GM23338 (cell line): Measurements from ENCODE around the gene SORT1. TPM values are rescaled to one million over a fixed set of nuclear protein-coding genes. Genes with fewer than 3 reads are reported as not detected.

Source experiments
- ATAC-seq: fragments of 200-7000 bp; cut with Tn5 transposase; 3 replicates; pipeline ENCODE4 v1.9.1; 2020
- DNase-seq: peaks from one replicate; pipeline ENCODE4 v3.0.0-alpha.2; 2015; ENCODE audit warnings: low spot score
- H2AFZ ChIP-seq: fragments of 200-600 bp; sonication (generic); 2 replicates; pipeline ENCODE4 v1.8.0; 2016; ENCODE audit warnings: antibody characterized with exemption, mild to moderate bottlenecking, moderate library complexity
- H3F3A ChIP-seq: fragments of 200-600 bp; sonication (generic); replicated peaks from 2 replicates; pipeline ENCODE4 v1.8.0; 2017; ENCODE audit warnings: antibody characterized with exemption, mixed run types, low read depth
- H3K27ac ChIP-seq: fragments of 200-600 bp; sonication (generic); 2 replicates; pipeline ENCODE4 v1.6.1; 2016; ENCODE audit warnings: low read depth
- H3K27me3 ChIP-seq: fragments of 200-600 bp; sonication (generic); 2 replicates; pipeline ENCODE4 v1.8.0; 2016; ENCODE audit warnings: mild to moderate bottlenecking, mixed run types, moderate library complexity; ENCODE audit not compliant: insufficient read depth
- H3K36me3 ChIP-seq: fragments of 200-600 bp; sonication (generic); 2 replicates; pipeline ENCODE4 v1.8.0; 2016; ENCODE audit warnings: mild to moderate bottlenecking; ENCODE audit not compliant: insufficient read depth
- H3K4me1 ChIP-seq: fragments of 200-600 bp; sonication (generic); 2 replicates; pipeline ENCODE4 v1.8.0; 2016; ENCODE audit warnings: mild to moderate bottlenecking, moderate library complexity; ENCODE audit not compliant: insufficient read depth
- H3K4me2 ChIP-seq: fragments of 200-600 bp; sonication (generic); 2 replicates; pipeline ENCODE4 v1.7.1; 2017; ENCODE audit warnings: mixed run types
- H3K4me3 ChIP-seq: fragments of 200-600 bp; sonication (generic); 2 replicates; pipeline ENCODE4 v1.6.1; 2016; ENCODE audit warnings: mixed run types
- H3K79me2 ChIP-seq: fragments of 200-600 bp; sonication (generic); replicated peaks from 2 replicates; pipeline ENCODE4 v1.8.0; 2017; ENCODE audit warnings: mild to moderate bottlenecking; ENCODE audit not compliant: insufficient read depth
- H3K9me2 ChIP-seq: fragments of 200-600 bp; sonication (generic); 2 replicates; pipeline ENCODE4 v1.8.0; 2017; ENCODE audit not compliant: insufficient read depth
- H4K20me1 ChIP-seq: fragments of 200-600 bp; sonication (generic); replicated peaks from 2 replicates; pipeline ENCODE4 v1.8.0; 2017; ENCODE audit warnings: mild to moderate bottlenecking; ENCODE audit not compliant: insufficient read depth
- H3K27ac Mint-ChIP-seq: 2 replicates; pipeline ENCODE4 v1.8.0; 2020; ENCODE audit warnings: inconsistent platforms, mild to moderate bottlenecking, moderate library complexity, mixed read lengths
- H3K27me3 Mint-ChIP-seq: 3 replicates; pipeline ENCODE4 v1.8.0; 2022; ENCODE audit warnings: low read depth, mild to moderate bottlenecking, moderate library complexity, mixed read lengths, inconsistent platforms; ENCODE audit not compliant: insufficient read depth, poor library complexity
- H3K36me3 Mint-ChIP-seq: 3 replicates; pipeline ENCODE4 v1.8.0; 2021; ENCODE audit warnings: low read depth, mild to moderate bottlenecking, inconsistent platforms, moderate library complexity, mixed read lengths
- H3K4me1 Mint-ChIP-seq: 3 replicates; pipeline ENCODE4 v1.8.0; 2020; ENCODE audit warnings: mild to moderate bottlenecking, inconsistent platforms, mixed read lengths
- H3K4me3 Mint-ChIP-seq: 3 replicates; pipeline ENCODE4 v1.8.0; 2021; ENCODE audit warnings: moderate library complexity, mild to moderate bottlenecking, inconsistent platforms, mixed read lengths
- H3K9me3 Mint-ChIP-seq: 3 replicates; pipeline ENCODE4 v1.8.0; 2020; ENCODE audit warnings: moderate library complexity, mild to moderate bottlenecking, inconsistent platforms, mixed read lengths
- CREB1 ChIP-seq: fragments of 250-450 bp; sonication (Bioruptor Pico); IDR thresholded peaks from 2 replicates; pipeline ENCODE4 v1.5.0; 2020; ENCODE audit warnings: low read depth, mild to moderate bottlenecking, moderate library complexity
- EZH2 ChIP-seq: fragments of 200-600 bp; sonication (generic); IDR thresholded peaks from one replicate; pipeline ENCODE4 v1.8.0; 2017; ENCODE audit warnings: antibody characterized with exemption, mild to moderate bottlenecking, low read depth; ENCODE audit not compliant: unreplicated experiment
- POLR2AphosphoS5 ChIP-seq: IDR thresholded peaks from 2 replicates; pipeline ENCODE4 v1.6.1; 2016; ENCODE audit warnings: antibody characterized with exemption, low read depth
- STAT1 ChIP-seq: IDR thresholded peaks from one replicate; pipeline ENCODE4 v1.6.1; 2016; ENCODE audit warnings: antibody characterized with exemption; ENCODE audit not compliant: unreplicated experiment
- ZNF331 ChIP-seq: fragments of 250-450 bp; sonication (Bioruptor Pico); IDR thresholded peaks from 2 replicates; pipeline ENCODE4 v1.5.0; 2020; ENCODE audit warnings: low read depth, mild to moderate bottlenecking, moderate library complexity
- polyA plus RNA-seq: library from polyadenylated mRNA; unstranded; fragments of >200 nt; fragmentation: Nextera tagmentation; extraction: Ambion mirVana; gene quantifications from 2 replicates; pipeline ENCODE4 v1.2.1, GENCODE V29; 2016
- total RNA-seq: library from RNA; depleted of rRNA; stranded (reverse); fragments of >200 nt; shearing (Covaris generic); gene quantifications from 2 replicates; pipeline ENCODE4 v1.2.3, GENCODE V29; 2014
- TF ChIP-seq, protein P1 (sequence below), 2 experiments: fragments of 200-600 bp in 1 of 2; sonication (generic) in 1 of 2; conservative IDR thresholded peaks; 2 replicates each; pipeline versions ENCODE4 v1.5.1 to v1.6.1; 2016 to 2017; ENCODE audit warnings: antibody characterized with exemption in 2 of 2, low read depth in 2 of 2, mild to moderate bottlenecking in 2 of 2, moderate library complexity in 1 of 2
- TF ChIP-seq, protein P2 (sequence below): fragments of 250-450 bp; sonication (Bioruptor Pico); IDR thresholded peaks from 2 replicates; pipeline ENCODE4 v1.5.0; 2020; ENCODE audit warnings: mild to moderate bottlenecking, moderate library complexity
- TF ChIP-seq, protein P3 (sequence below): IDR thresholded peaks from 2 replicates; pipeline ENCODE4 v1.6.1; 2016; ENCODE audit warnings: antibody characterized with exemption
- TF ChIP-seq, protein P4 (sequence below): IDR thresholded peaks from one replicate; pipeline ENCODE4 v1.6.1; 2018; ENCODE audit warnings: antibody characterized with exemption; ENCODE audit not compliant: unreplicated experiment

SORT1 gene
- total and polyA plus RNA-seq, 2 experiments from 2014 or later = 10.9 to 55.4 TPM

DNA sequence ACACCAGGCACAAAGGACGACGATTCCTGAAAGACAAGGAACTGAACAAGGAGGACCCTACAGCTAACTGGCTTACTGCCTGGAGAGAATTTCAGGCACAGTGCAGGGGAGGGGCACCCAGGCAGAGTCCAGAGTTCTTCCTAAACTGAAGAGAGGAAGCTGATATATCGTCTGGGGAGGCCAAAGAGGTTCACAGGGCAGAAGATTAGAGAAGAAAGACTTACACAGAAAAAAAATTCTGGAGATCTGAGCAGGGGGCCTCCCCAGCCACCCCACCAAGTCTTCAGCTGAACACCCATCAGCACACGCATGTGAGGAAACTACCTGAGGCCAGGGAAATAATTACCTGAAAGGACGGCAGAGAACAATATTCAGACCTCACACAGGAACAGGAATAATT lies 24.6 kb downstream of the SORT1 start:
- no peaks in the 10 kb centered on the region for H3K36me3 Mint-ChIP-seq
- H3K9me2 ChIP-seq = no peaks in the 10 kb centered on the region
- no peak overlapping the region for H3K4me3 Mint-ChIP-seq
- no peak overlapping the region for H3K4me3 ChIP-seq
- H4K20me1 ChIP-seq = peaks cover 13% of the 10 kb centered on the region; the same call in 1 of the 2 replicates
- H3K27ac ChIP-seq = peak overlapping the region; percentile 42; the same call in 1 of the 2 replicates
- H3K4me1 Mint-ChIP-seq = peaks cover 25% of the 10 kb centered on the region
- no peaks in the 10 kb centered on the region for H3K9me3 Mint-ChIP-seq
- H3K27me3 ChIP-seq = no peaks in the 10 kb centered on the region
- H3K79me2 ChIP-seq = peaks cover 96% of the 10 kb centered on the region
- DNase-seq = no peak
- H3K27me3 Mint-ChIP-seq = no peaks in the 10 kb centered on the region
- no peak overlapping the region for H3K4me2 ChIP-seq
- H3K27ac Mint-ChIP-seq = peak overlapping the region; percentile 63; the same call in 1 of the 2 replicates
- no peak overlapping the region for H2AFZ ChIP-seq
- no peak for TF ChIP-seq ZNF331 (CRISPR knock-in tag)
- H3K36me3 ChIP-seq = no peaks in the 10 kb centered on the region
- H3F3A ChIP-seq = peaks cover 3% of the 10 kb centered on the region; the same call in 1 of the 2 replicates
- H3K4me1 ChIP-seq = peaks cover 7% of the 10 kb centered on the region; the same call in 1 of the 2 replicates
- ATAC-seq = peak; percentile 30; the same call in 2 of the 3 replicates

DNA sequence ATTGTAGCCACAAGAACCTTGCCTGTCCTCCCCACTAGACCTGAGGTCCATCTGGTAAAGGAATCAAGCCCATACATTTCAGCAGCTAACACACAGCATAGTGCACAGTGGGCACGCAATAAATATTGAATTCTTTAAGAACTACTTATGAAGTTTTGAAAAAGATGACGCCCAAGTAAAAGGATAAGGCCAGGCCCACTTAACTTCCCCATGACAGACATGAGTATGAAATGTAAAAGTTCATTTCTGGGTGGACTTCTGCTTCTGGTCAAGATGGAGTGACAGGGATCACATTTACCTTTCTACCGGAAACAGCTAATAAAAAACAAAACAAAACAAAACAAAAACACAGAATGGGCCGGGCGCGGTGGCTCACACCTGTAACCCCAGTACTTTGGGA lies 25.4 kb downstream of the SORT1 start:
- peaks cover 7% of the 10 kb centered on the region; the same call in 1 of the 2 replicates for H3K4me1 ChIP-seq
- H3K4me3 ChIP-seq = no peak overlapping the region
- H3K9me2 ChIP-seq = no peaks in the 10 kb centered on the region
- ATAC-seq (no peak), DNase-seq (no peak)
- 0 out of 2 replicates have a peak, but pooled peaks cover 3% of the 10 kb centered on the region for H3F3A ChIP-seq
- H3K36me3 ChIP-seq = no peaks in the 10 kb centered on the region
- no peak overlapping the region for H3K4me3 Mint-ChIP-seq
- H4K20me1 ChIP-seq = peaks cover 13% of the 10 kb centered on the region; the same call in 1 of the 2 replicates
- no peak overlapping the region for H3K27ac ChIP-seq
- H2AFZ ChIP-seq = no peak overlapping the region
- no peaks in the 10 kb centered on the region for H3K9me3 Mint-ChIP-seq
- peaks cover 6% of the 10 kb centered on the region for H3K36me3 Mint-ChIP-seq
- no peak overlapping the region for H3K27ac Mint-ChIP-seq
- no peaks in the 10 kb centered on the region for H3K27me3 Mint-ChIP-seq
- peaks cover 87% of the 10 kb centered on the region for H3K79me2 ChIP-seq
- H3K27me3 ChIP-seq = no peaks in the 10 kb centered on the region
- H3K4me2 ChIP-seq = no peak overlapping the region
- H3K4me1 Mint-ChIP-seq = peaks cover 25% of the 10 kb centered on the region
- TF ChIP-seq, protein P1, sequence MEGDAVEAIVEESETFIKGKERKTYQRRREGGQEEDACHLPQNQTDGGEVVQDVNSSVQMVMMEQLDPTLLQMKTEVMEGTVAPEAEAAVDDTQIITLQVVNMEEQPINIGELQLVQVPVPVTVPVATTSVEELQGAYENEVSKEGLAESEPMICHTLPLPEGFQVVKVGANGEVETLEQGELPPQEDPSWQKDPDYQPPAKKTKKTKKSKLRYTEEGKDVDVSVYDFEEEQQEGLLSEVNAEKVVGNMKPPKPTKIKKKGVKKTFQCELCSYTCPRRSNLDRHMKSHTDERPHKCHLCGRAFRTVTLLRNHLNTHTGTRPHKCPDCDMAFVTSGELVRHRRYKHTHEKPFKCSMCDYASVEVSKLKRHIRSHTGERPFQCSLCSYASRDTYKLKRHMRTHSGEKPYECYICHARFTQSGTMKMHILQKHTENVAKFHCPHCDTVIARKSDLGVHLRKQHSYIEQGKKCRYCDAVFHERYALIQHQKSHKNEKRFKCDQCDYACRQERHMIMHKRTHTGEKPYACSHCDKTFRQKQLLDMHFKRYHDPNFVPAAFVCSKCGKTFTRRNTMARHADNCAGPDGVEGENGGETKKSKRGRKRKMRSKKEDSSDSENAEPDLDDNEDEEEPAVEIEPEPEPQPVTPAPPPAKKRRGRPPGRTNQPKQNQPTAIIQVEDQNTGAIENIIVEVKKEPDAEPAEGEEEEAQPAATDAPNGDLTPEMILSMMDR (conservative IDR thresholded peaks at IDR 0.05; ENCODE audit: low read depth in 2 of 2) = no peak
- TF ChIP-seq CREB1 (CRISPR knock-in tag) (no peak), STAT1 (no peak), EZH2 (no peak), POLR2AphosphoS5 (no peak)
- TF ChIP-seq, protein P2, sequence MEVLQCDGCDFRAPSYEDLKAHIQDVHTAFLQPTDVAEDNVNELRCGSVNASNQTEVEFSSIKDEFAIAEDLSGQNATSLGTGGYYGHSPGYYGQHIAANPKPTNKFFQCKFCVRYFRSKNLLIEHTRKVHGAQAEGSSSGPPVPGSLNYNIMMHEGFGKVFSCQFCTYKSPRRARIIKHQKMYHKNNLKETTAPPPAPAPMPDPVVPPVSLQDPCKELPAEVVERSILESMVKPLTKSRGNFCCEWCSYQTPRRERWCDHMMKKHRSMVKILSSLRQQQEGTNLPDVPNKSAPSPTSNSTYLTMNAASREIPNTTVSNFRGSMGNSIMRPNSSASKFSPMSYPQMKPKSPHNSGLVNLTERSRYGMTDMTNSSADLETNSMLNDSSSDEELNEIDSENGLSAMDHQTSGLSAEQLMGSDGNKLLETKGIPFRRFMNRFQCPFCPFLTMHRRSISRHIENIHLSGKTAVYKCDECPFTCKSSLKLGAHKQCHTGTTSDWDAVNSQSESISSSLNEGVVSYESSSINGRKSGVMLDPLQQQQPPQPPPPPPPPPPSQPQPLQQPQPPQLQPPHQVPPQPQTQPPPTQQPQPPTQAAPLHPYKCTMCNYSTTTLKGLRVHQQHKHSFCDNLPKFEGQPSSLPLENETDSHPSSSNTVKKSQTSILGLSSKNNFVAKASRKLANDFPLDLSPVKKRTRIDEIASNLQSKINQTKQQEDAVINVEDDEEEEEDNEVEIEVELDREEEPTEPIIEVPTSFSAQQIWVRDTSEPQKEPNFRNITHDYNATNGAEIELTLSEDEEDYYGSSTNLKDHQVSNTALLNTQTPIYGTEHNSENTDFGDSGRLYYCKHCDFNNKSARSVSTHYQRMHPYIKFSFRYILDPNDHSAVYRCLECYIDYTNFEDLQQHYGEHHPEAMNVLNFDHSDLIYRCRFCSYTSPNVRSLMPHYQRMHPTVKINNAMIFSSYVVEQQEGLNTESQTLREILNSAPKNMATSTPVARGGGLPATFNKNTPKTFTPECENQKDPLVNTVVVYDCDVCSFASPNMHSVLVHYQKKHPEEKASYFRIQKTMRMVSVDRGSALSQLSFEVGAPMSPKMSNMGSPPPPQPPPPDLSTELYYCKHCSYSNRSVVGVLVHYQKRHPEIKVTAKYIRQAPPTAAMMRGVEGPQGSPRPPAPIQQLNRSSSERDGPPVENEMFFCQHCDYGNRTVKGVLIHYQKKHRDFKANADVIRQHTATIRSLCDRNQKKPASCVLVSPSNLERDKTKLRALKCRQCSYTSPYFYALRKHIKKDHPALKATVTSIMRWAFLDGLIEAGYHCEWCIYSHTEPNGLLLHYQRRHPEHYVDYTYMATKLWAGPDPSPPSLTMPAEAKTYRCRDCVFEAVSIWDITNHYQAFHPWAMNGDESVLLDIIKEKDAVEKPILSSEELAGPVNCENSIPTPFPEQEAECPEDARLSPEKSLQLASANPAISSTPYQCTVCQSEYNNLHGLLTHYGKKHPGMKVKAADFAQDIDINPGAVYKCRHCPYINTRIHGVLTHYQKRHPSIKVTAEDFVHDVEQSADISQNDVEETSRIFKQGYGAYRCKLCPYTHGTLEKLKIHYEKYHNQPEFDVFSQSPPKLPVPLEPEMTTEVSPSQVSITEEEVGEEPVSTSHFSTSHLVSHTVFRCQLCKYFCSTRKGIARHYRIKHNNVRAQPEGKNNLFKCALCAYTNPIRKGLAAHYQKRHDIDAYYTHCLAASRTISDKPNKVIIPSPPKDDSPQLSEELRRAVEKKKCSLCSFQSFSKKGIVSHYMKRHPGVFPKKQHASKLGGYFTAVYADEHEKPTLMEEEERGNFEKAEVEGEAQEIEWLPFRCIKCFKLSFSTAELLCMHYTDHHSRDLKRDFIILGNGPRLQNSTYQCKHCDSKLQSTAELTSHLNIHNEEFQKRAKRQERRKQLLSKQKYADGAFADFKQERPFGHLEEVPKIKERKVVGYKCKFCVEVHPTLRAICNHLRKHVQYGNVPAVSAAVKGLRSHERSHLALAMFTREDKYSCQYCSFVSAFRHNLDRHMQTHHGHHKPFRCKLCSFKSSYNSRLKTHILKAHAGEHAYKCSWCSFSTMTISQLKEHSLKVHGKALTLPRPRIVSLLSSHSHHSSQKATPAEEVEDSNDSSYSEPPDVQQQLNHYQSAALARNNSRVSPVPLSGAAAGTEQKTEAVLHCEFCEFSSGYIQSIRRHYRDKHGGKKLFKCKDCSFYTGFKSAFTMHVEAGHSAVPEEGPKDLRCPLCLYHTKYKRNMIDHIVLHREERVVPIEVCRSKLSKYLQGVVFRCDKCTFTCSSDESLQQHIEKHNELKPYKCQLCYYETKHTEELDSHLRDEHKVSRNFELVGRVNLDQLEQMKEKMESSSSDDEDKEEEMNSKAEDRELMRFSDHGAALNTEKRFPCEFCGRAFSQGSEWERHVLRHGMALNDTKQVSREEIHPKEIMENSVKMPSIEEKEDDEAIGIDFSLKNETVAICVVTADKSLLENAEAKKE (CRISPR knock-in tag) = no peak
- TF ChIP-seq, protein P3, sequence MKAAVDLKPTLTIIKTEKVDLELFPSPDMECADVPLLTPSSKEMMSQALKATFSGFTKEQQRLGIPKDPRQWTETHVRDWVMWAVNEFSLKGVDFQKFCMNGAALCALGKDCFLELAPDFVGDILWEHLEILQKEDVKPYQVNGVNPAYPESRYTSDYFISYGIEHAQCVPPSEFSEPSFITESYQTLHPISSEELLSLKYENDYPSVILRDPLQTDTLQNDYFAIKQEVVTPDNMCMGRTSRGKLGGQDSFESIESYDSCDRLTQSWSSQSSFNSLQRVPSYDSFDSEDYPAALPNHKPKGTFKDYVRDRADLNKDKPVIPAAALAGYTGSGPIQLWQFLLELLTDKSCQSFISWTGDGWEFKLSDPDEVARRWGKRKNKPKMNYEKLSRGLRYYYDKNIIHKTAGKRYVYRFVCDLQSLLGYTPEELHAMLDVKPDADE = no peak
- TF ChIP-seq, protein P4, sequence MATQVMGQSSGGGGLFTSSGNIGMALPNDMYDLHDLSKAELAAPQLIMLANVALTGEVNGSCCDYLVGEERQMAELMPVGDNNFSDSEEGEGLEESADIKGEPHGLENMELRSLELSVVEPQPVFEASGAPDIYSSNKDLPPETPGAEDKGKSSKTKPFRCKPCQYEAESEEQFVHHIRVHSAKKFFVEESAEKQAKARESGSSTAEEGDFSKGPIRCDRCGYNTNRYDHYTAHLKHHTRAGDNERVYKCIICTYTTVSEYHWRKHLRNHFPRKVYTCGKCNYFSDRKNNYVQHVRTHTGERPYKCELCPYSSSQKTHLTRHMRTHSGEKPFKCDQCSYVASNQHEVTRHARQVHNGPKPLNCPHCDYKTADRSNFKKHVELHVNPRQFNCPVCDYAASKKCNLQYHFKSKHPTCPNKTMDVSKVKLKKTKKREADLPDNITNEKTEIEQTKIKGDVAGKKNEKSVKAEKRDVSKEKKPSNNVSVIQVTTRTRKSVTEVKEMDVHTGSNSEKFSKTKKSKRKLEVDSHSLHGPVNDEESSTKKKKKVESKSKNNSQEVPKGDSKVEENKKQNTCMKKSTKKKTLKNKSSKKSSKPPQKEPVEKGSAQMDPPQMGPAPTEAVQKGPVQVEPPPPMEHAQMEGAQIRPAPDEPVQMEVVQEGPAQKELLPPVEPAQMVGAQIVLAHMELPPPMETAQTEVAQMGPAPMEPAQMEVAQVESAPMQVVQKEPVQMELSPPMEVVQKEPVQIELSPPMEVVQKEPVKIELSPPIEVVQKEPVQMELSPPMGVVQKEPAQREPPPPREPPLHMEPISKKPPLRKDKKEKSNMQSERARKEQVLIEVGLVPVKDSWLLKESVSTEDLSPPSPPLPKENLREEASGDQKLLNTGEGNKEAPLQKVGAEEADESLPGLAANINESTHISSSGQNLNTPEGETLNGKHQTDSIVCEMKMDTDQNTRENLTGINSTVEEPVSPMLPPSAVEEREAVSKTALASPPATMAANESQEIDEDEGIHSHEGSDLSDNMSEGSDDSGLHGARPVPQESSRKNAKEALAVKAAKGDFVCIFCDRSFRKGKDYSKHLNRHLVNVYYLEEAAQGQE = no peak
